ENCODE measurements around the gene PLEKHA6. TPM values are rescaled to one million over a fixed set of nuclear protein-coding genes. Genes with fewer than 3 reads are reported as not detected.

Gene PLEKHA6
- total RNA-seq, 1 donor from 2014 or later, result 4.1 TPM

DNA sequence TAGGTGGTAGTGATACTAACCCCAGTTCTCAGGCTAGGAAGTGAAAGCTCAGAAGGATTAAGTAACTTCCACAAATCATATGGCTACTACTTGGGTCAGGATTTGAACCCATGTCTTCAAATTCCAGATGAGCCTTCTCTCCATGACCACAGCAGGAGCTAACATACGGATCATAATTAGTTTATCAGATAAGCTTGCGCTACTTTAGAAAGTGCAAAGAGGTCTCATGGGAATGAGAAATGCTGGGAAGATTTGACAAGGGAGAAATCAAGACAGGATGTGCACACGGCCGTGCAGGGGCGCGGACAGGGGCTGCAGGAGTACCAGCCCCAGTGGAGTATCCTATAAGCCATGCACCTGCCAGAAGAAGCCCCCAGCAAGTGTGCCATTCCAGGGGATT is 5.2 kb downstream of the PLEKHA6 start:
- DNase-seq, result no peak

DNA sequence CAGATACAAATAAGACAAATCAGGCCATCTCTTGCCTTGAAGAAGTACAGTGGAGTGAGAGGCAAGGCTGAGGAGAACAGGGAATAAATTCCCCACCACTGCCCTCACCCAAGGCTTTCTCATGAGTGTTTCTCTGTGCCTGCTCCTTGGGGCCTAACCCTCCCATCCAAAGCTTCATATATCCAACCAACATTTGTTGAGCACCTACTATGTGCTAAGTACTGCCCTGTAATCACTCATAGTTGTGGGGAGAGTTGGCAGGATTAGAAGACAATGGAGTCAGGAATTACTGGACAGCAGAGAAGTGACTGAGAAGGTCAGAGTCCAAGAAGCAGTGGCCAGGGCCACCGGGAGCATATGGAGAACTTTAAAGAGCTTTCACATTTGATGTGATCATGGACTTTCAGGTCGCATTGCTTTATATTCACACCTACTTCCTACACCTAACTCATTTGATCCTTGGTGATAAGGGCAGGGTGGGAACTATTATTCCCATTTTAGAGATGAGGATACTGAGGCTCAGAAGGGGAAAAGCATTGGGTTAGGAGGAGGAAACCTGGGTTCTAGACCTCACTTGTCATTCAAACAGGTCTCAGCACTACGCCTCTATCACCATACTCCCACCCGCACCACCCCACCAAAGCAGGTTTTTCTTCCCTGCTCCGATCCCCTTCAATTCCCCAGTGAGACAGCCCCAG is 6.4 kb downstream of the PLEKHA6 start:
- DNase-seq, result no peak

DNA sequence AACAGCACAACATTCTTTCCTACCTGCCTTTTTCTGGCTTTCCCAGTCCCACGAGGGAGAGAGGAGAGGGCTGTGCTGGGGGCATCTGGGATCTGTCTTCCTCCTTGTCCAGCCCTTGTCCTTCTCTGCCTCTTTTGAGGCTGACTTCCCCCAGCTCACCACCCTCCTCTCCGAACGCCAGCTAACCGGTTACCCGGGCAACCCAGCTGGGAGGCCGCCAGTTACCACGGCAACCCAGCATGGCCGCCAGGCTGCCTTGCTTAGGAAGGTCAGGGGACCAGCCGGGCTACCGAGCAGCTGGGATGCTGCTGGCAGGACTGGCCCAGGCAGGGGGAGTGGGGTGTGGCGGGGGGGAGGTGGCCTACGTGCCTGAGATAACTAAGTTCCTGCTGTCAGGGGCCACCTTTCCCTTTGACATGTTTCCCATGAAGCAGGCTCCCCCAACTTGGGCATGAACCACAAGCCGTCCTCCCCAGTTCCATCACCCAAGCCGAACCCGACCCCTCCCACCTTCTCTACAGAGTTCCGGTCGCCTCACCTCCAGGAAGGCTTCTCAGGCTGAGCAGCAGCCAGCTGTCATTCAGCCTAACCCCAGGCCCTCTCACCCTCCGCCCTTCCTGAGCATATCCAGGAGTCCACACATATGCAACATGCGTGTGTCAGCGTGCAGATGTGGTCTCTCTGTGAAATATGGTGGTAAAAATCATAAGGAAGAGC is 8.7 kb downstream of the PLEKHA6 start:
- peak; percentile 7 for DNase-seq

DNA sequence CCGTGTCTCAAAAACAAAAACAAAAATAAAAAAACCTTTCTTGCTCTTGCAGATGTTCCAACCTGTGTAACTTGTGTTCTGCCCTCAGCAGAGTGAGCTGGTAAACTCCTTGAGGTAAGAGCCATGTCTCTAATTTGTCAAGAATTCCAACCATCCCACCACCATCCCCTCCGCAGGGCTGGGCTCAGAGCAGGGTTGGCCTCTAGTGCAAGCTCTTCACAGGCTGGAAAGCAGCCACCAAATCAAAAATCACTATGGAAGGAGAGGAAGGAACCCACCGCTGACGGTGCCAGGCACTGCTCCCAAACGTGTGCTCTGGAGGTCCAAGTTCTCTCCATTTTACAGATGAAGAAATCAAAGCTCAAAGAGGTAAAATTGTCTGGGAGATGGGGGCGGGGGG is 9.4 kb downstream of the PLEKHA6 start:
- DNase-seq, result no peak

DNA sequence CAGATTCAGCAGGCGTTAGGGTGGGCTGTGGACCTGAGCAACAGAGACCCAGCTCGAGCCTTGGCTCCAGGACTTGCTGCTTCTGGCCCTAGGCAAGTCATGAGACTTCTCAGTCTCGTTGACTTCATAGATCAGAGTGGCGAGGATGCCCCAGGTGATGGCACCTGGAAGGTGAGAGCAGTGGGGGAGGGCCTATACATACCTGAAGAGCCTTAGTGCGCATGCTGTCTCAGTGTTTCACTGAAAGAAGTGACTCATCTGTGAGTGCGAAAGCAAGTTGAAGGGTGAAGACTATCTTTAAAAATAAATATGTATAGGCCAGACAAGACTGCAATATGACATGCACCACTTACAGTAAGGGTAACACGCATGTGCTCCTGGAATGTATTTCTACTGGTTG is 10.1 kb downstream of the PLEKHA6 start:
- DNase-seq, result no peak

DNA sequence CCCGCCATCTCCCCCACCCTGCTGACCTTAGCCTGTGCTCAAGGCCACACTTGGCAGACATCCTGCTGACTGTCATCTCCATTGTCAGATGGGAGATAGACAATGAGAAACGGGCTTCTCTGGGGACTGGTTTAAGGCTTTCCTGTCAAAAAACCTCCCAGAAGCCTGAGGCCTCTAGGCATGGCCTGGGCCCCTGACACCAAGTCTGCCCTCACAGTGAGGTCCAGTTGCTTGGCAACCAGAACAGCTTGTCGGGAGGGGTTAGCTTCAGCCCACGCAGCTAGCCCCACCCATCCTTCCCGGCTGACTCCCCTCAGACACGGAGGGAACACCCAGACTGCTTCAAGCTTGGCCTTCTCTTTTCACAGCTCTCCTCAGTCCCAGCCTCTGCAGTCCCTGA is 11.0 kb downstream of the PLEKHA6 start:
- DNase-seq, result peak; percentile 75

DNA sequence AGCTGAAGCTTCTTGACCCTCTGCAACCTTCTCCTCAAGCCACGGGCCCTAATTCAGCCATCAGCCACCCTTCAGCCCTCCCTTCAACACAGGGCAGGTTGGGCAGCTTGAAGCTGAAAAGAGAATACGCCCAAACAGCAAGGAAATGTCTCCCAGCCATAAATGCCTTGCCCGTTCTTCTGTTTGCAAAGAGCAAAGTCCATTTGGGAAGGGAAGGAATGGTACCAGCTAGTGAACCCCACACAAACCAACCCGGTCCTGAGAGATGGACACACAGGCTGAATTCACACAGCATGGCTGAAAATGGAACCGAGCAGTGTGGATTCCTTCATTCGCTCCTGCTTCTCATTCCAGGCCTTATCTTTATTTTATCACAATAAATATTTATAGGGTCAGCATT is 11.5 kb downstream of the PLEKHA6 start:
- DNase-seq, result no peak

DNA sequence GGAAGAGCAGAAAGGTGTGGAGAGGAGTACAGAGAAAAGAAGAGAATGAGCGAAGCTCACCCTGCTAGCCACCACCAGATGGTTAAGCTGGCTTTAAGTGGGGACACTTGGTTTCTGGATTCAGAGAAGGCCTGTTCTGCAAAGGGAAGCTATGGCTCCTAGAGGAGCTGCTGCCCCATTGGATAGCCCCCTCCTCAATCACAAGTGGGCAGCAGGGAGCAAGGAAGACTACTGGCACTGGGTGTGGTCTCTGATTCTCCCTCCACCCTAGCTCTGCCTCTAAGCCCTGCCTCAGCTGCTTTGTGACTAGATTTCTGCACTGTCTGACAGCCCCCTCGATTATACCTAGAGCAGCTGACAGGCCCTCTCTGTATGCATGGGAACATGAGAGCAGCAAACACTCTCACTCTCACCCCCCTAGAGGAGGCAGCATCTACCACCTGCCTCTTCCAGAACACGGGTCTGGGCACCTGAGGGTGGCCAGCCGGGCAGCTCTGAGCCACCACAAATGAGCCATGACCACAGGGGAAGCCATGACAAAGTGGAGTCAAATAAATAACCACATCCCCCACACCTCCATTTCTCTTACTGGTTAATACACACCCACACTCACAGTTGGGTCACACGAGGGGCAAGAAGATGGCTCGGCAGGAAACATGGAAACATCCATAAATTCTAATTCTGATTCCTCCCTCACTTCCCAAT is 13.6 kb downstream of the PLEKHA6 start:
- no peak for DNase-seq

DNA sequence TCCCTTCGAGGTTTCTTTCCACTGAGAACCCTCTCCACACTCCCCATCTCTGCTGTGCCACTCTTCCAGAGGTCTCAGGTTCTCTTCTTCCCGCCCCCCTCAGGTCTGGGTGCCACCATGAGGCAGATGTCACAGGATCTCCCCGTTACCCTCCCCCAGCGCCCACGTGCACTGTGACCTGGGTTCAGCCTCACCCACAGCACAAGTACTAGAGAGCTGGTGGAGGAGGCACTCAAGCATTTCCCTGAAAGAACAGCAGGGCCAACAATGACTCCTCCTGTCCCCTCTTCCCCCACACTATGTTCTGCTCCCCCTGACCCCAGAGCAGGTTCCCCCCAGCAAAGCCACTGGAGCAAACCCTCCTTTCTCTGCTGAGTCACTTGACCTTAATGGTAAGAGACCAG is 14.3 kb downstream of the PLEKHA6 start:
- no peak for DNase-seq

DNA sequence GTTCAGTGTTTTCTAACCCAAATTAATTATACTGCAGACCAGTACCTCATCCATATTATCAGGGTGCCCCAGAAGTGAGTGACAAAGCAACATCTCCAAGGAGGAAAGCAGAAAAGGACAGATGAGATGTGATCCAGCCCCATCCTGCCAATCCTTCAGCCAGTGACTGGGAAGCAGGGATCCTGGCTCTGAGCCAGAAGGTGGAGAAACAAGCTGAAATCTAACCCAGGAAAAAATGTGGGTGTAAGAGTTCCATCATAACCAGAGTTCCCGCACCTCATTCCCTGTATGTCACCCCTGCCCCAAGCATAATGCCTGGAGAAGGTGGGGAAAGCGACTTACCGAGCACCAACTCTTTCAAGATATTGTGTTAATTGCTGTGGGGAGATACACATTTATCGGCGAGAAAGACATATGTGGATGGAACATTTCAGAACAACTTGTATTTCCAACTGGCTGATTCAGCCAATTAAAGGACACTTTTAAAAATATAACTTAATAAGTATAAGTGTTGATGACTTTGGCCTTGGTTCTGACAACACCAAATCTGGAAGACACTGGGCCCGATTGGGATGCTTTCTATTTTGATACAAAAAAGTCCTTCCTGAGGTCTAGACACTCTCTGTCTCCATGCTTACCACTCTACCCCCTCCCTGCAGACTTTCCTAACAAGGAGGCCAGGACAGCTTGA is 14.9 kb downstream of the PLEKHA6 start:
- no peak for DNase-seq

DNA sequence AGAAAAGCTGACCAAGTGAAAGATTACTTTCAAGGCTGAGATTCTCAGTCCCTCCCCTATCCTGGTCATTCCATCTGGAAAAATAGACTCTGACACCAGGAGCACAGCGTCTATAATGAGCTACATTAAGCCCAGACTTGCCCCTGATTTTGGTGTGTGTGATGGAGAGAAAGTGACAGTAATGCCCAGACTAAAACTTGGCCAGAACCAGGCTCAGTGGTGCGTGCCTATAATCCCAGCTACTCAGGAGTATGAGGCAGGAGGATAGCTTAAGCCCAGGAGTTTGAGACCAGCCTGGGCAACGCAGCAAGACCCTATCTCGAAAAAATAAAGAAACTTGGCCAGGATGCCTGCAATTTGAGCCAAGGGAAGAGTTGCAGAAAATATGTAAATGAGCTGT is 15.9 kb downstream of the PLEKHA6 start:
- no peak for DNase-seq

DNA sequence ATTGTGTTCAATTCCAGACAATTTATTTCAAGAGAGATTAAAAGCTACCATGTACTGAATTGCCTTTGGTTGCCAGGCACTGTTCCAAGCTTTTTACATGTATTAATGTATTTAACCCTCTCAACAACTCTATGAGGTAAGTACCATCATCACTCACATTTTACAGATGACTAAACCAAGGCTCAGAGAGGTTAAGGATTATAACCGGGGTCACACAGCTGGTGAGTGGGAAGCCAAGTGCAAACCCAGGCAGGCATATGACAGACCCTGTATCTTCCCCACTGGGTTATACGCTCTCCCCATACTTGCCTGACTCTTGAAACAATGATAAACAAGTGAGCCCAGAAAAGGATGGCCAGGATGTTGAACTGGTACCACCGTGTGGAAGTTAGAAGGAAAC is 16.5 kb downstream of the PLEKHA6 start:
- no peak for DNase-seq

DNA sequence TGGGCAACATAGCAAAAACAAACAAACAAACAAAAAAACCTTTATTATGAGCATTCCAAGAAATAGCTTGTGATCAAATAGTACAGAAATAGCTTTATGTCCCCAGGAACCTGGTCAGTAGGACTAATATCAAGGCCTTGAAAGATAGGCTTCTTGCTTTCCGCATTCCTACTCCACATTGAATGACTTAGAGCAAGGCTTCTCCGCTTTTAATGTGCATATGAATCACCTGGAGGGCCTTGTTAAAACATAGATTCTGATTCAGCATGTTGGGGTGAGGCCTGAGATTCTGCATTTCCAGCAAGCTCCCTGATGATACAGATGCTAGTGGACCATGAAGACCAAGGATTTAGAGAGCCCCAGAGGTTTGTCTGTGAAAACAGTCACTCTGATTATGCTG is 17.4 kb downstream of the PLEKHA6 start:
- DNase-seq, result no peak

DNA sequence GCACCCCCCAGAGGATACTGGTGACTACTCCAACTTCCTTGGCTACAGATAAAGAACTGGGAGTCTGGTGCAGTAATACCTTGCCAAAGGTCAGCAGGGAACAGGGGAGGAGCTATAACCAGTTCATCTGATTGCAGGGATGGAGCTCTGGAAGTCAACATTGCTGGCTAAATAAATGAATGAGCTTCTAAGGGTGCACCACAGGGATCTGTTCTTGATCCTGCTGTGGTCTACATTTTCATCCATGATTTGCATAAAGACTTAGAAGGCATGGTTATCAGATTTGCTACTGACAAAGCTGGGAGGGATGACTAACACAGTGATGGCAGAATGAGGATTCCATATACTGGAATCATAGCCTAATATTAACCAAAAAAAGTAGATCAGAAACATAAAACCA is 18.3 kb downstream of the PLEKHA6 start:
- no peak for DNase-seq

DNA sequence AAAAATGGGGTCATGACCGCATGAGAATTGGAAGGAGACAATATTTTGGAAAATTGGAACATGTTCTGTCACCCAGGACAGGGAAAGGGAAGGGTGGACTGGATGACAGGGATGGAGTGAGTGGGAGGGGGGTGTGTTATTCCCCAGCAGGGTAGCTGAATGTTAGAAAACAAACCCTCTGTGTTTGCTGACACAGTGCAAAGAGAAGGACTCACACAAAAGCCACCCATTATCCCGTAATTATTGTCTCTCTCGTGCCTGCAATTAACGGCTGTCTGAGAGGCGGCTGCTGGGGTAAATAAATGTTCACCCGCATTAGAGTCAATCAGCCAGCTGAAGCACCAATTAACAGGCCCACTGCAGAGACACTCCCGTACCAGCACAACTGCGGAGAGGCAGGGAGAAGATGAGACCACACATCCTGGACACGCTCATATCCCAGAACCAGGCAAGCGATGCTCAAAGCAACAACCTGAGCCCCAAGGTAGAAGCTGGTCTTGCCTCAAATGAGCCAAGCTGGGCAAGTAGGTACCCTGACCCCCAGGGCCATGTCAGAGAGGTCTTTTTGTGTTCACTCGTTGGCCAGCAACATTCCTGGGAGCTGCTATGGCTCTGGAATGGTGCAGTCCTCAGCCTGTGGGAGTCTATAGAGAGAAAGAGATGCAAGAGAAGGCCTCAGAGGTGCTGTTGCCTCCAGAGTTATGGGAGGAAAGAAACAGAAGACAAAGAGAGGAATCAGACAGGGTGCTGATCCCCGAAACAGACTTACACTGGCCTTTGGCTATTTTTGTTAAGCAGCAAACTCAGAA is 19.4 kb downstream of the PLEKHA6 start:
- DNase-seq, result no peak

DNA sequence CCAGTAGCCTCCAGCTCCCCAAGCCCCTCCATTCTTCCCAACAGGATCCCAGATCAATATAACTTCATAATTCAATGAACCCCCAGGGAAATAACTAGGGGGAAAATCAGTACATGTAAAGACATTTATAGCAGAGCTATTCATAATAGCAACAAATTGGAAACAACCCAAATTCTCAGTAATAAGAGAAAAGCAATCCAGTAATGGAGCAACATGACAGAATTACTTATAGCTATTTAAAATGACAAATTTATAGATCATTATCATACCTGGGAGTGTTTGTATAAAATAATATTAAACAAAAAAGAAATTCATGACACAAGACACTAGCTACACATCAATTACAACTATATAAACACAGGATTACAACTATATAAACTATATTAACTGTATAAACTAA is 20.2 kb downstream of the PLEKHA6 start:
- DNase-seq, result no peak

DNA sequence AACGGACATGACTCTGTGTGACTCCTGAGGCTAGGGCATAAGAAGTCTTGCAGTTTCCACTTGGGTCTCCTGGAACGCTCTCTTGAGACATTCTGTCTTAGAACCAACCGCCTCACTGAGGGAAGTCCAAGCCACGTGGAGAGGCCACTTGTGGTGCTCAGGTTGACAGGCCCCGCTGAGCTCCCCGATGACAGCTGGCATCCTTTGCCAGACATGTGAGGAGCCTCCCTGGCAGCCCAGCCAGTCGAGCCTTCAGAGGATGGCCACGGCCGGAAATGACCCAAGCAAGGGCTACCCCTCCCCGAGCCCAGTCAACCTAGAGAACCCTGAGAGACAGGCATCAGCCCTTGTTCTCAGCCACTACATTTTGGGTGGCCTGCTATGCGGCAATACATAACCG is 20.7 kb downstream of the PLEKHA6 start:
- no peak for DNase-seq

DNA sequence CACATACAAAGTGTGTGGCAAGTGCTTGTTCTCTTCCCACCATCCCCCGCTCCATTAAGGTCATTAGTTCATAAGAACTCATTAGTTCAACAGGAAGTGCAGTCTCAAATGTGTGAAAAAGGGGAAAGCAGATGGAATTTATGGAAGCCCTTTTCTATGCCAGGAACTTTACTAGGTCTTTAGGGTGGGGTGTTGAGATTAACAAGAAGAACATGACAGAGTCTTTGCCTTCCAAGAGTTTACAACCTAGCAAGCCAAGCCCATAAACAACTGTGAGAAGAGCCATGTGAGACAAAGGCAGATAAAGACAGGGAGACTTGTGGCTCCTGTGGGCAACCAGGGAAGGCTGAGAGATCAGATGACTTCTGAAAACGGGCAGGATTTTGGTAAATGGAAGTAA is 21.4 kb downstream of the PLEKHA6 start:
- peak; percentile 10 for DNase-seq

DNA sequence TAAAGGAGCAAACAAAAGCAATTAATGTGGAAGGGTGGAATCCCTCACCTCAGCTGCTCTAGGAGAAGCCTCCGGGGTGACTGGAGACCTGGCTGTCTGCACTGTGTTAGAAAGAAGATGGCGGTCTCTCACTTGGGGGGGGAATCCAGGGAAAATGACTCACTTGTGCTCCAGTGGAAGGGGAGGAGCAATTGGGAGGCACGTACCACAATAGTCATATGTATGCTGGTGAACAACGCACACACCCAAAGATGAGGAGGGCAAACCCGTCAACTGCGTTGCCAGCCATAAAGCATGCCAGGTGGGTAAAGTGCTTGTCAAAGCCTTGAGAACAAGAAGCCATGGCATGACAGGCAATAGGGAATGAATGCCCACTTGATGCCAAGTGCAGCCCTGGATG is 22.1 kb downstream of the PLEKHA6 start:
- DNase-seq, result no peak

DNA sequence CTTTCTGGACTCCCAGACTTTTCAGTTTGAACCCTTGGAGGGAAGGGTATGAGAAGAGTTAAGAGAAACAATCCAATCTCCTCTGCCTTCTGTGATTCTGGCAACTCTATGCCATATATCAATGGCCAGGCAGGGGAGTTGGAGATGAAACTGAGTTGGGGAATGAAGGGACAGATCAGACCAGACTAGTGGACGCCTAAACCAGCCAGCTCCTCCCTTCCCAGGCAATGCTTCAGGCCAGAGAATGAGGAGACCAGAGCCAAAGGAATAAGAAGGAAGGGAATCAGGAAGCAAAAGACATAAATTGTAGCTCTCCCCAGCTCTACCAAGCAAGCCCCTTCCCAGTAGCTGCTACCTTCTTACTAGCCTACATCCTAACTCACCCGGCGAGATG is 22.7 kb downstream of the PLEKHA6 start:
- no peak for DNase-seq

DNA sequence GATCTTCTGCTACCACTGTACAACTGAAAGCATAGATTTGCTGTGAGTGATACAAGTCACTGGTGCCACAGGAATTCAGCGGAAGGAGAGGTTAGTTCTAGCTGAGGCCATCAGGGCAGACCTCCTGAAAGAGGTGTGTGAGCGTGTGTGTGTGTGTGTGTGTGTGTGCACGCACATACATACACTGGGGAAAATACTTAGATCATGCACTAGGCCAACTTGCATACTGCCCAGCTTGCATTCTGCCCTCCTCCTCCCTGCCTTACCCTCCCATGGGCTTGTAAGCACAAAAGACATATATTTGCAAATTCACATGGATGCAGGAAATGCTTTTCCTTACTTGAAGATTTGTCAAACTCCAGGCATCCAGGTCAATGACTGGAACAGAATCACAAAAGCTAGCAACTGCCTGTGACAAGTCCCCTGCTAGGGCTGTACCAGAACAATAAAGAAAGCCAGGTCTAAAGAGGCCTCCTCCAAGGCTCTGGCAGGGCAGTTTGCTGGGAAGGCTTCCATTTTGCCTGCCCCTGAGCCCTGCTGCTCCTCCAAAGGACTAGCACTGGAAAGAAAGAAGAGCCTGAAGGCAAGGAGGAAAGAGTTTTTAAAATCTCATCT is 23.2 kb downstream of the PLEKHA6 start:
- no peak for DNase-seq

DNA sequence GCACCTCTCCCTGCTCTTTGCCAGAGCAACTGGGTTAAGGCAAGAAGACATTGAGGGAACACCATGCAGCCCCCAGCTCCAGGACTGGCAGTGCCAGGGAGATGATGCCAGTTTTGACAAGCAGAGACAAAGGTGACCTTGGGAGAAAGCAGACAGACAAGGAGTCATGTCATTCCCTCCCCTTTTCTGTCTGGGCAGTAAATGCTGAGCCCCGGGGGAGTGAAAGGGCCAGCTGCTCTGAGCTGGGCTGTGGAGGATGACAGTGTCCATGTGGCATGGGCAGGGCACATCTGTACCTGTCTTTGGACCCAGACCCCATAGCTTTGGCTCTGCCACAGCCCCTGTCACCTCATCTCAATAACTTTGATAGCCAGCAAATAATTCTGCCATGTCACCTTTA is 24.2 kb downstream of the PLEKHA6 start:
- no peak for DNase-seq

Measured in skin of body (tissue), 2 donors.